ENCODE measurements around the gene CBX5.
A peak's percentile ranks its signal among the peaks of the same experiment; 100 is the strongest.
"Not testable (repeated sequence)": the region's sequence is repeated elsewhere in the genome, so short reads cannot be mapped to it uniquely, and the experiment has no call there.

CBX5 gene

GRCh38 chr12:54195737-54196347 is 84.1 kb downstream of the CBX5 start:
- DNase-seq: no peak

DNA sequence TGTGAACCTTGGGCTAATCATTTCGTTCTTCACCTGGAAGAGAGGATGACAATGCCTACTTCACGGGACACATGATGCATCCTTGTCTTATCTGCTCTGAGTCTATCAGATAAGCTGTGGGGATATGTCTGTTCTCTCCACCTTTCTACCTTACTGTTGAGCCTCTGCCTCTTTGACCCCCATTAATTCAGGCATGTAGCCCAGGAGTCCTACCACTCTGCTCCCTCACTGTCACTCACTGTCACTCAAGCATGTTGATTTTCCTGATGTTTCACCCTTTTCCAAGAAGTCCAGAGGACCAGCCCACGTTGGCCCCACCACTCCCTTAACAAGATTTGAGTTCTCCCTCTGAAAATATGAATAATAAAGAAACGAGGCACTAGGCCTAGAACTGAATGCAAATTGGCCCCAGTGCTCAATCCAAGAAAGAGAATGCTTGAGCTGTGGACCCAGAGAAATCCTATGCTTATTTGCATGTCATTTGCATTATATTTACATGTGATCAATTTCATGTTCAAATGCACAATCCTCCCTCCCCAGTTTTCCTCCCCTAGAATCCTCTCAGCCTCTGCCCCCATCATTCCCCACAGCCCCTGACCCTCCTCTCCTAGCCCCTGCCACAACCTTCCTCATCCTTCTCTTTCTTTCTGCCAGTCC is 84.7 kb downstream of the CBX5 start:
- DNase-seq: no peak

DNA sequence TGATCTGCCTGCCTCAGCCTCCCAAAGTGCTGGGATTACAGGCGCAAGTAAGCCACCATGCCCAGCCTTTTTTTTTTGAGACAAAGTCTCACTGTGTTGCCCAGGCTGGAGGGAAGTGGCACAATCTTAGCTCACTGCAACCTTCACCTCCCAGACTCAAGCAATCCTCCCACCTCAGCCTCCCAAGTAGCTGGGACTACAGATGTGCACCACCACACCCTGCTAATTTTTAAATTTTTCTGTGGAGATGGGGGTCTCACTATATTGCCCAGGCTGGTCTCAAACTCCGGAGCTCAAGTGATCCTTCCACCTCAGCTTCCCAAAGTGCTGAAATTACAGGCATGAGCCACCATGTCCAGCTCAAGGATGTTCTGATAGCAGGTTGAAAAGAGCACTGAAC is 85.3 kb downstream of the CBX5 start:
- not testable (repeated sequence) for DNase-seq

DNA sequence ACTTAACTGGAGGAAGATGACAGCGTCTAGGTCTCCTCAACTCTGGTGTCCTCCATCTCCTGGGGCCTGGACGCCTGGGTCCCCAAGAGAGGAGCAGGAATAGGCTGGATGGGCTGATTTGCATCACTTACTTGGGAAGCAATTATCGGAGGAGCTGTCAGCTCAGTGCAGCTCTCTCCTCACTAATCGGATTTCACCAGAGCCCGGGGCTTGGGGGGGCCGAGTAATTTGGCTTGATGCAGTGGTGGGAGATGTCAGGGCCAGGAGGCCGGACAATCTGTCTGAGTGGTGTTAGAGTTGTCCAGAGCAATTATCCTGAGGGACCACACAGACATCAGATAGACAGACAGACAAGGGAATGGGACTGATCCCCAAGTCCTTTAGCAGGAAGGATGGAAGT is 86.5 kb downstream of the CBX5 start:
- DNase-seq: no peak

GRCh38 chr12:54191550-54192022 is 88.3 kb downstream of the CBX5 start:
- DNase-seq: peak; percentile 86

DNA sequence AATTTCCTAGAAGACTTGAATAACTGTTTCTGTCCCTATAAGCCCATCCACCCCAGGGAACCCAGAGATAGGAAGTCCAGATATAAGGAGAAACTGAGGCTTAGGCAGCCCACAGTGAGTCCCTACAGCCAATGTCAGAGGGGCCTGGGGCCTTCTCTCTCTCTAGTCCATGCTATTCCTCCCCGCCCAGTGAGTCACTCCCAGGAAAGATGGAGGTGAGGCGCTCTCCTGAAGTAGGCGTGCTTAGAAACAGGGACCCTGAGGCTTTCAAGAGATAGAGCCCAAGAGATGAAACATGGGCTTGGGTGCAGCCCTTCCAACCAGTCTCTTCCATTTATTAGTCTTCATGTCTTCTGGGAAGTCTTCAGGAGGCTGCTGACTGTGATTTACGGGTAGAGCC is 88.8 kb downstream of the CBX5 start:
- no peak for DNase-seq

DNA sequence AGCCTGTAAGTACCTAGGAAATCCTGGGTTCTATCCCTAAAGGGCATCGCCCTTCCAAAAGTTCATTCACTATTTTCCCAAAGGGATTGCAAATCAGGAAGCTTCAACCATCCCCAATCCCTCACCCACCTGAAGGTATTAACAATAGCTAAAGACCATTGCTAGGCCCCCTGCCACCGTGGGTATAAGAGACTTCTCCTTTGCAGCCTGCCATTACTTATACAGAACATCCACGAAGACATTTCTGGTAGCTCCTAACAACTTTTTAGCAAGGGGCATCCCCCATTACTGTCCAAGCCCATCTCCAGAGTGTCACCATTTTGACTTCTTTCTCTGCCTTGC is 90.8 kb downstream of the CBX5 start:
- DNase-seq: peak; percentile 62

DNA sequence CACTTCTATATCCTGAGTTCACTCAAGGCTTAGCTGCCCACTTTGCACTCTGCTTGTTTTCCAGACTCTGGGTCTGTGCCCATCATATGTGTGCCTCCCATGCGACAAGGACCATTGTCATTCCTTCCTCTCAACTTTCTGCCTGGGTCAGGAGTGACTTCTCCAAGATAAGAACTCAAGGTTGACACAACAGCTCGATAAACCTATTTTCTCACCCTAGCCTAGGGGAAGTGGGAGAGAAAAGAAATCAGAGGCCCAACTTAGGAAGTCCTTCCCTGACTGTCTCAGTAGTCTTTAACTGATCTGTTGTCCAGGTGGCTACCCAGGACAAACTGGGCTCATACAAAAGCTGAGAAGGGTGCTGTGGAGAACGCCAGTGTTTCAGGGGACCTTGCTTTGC is 92.8 kb downstream of the CBX5 start:
- DNase-seq: no peak

- DNase-seq: no peak
These were observed 94.0 kb downstream of the CBX5 start for GRCh38 chr12:54185919-54186318.

DNA sequence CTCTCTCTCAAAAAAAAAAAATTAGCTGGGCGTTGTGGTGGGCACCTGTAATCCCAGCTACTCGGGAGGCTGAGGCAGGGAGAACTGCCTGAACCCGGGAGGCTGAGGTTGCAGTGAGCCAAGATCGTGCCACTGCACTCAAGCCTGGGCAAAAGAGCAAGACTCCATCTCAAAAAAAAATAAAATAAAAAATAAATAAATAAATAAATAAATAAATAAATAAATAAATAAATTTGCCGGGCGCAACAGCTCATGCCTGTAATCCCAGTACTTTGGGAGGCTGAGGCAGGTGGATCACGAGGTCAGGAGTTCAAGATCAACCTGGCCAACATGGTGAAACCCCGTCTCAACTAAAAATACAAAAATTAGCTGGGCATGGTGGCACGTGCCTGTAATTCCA is 94.6 kb downstream of the CBX5 start:
- DNase-seq: not testable (repeated sequence)

- DNase-seq: no peak
These were observed 95.7 kb downstream of the CBX5 start for GRCh38 chr12:54184024-54184805.

DNA sequence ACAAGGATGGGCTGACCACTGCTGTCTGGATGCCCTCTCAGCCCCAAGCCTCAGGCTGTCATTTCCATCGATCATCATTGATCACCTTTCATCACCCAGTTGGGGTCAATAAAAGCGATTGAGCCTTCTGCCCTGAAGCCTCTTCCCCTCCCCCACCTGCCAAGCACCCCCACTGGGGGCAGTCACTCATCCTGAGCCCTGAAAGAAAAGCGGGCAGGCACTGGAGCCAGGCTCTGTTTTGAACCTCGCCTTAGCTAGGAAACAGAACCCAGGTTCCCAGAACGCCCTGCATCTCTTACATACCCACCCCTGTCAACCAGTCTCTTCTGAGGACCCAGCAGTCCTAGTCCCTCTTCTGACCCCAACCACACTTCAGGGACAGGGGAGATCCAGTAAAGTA is 96.9 kb downstream of the CBX5 start:
- no peak for DNase-seq

GRCh38 chr12:54182086-54182485 is 97.8 kb downstream of the CBX5 start:
- DNase-seq: no peak

All from activated CD8-positive, alpha-beta memory T cell treated with anti-CD3 and anti-CD28 coated beads for 24 hours (primary cell).